ENCODE data around the gene DMBX1.

Gene DMBX1

GRCh38 chr1:46526691-46527291 is 37.2 kb downstream of the DMBX1 start:
- no peak for DNase-seq

- DNase-seq = peak; percentile 58
Observed at GRCh38 chr1:46527474-46528296, 38.0 kb downstream of the DMBX1 start.

GRCh38 chr1:46528297-46528955 is 38.8 kb downstream of the DMBX1 start:
- DNase-seq = no peak

- no peak for DNase-seq
Observed at GRCh38 chr1:46529031-46529630, 39.5 kb downstream of the DMBX1 start.

- no peak for DNase-seq
Observed at GRCh38 chr1:46530311-46530710, 40.7 kb downstream of the DMBX1 start.

- DNase-seq = no peak
Observed at GRCh38 chr1:46530791-46531409, 41.3 kb downstream of the DMBX1 start.

- no peak for DNase-seq
Observed at GRCh38 chr1:46532095-46532494, 42.5 kb downstream of the DMBX1 start.

- DNase-seq = peak; percentile 62
Observed at GRCh38 chr1:46532498-46533178, 43.0 kb downstream of the DMBX1 start.

GRCh38 chr1:46533179-46533864 is 43.7 kb downstream of the DMBX1 start:
- DNase-seq = peak; percentile 52

- no peak for DNase-seq
Observed at GRCh38 chr1:46535063-46535462, 45.4 kb downstream of the DMBX1 start.

- DNase-seq = no peak
Observed at GRCh38 chr1:46536527-46536926, 46.9 kb downstream of the DMBX1 start.

GRCh38 chr1:46537651-46538050 is 48.0 kb downstream of the DMBX1 start:
- DNase-seq = no peak

- DNase-seq = no peak
Observed at GRCh38 chr1:46538147-46538546, 48.5 kb downstream of the DMBX1 start.
